ENCODE measurements around the gene HS3ST4.
"Not testable (repeated sequence)": the region's sequence is repeated elsewhere in the genome, so short reads cannot be mapped to it uniquely, and the experiment has no call there.

The HS3ST4 gene

GRCh38 chr16:25750488-25751216 is 58.9 kb downstream of the HS3ST4 start:
- TF ChIP-seq, protein P1, sequence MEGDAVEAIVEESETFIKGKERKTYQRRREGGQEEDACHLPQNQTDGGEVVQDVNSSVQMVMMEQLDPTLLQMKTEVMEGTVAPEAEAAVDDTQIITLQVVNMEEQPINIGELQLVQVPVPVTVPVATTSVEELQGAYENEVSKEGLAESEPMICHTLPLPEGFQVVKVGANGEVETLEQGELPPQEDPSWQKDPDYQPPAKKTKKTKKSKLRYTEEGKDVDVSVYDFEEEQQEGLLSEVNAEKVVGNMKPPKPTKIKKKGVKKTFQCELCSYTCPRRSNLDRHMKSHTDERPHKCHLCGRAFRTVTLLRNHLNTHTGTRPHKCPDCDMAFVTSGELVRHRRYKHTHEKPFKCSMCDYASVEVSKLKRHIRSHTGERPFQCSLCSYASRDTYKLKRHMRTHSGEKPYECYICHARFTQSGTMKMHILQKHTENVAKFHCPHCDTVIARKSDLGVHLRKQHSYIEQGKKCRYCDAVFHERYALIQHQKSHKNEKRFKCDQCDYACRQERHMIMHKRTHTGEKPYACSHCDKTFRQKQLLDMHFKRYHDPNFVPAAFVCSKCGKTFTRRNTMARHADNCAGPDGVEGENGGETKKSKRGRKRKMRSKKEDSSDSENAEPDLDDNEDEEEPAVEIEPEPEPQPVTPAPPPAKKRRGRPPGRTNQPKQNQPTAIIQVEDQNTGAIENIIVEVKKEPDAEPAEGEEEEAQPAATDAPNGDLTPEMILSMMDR (IDR thresholded peaks at IDR 0.05) = no peak
- intact Hi-C loops (cut with DNase I; ENCODE audit: low total_unique reads) = no loop called here
- H3K27me3 ChIP-seq = no peaks in the 10 kb centered on the region
- no peaks in the 10 kb centered on the region for H3K4me1 ChIP-seq
- H3K9me3 ChIP-seq = no peaks in the 10 kb centered on the region
- no peaks in the 10 kb centered on the region for H3K36me3 ChIP-seq
- H3K4me3 ChIP-seq = no peak overlapping the region
- no peak for DNase-seq
- no peak overlapping the region for H3K27ac ChIP-seq

- H3K27ac ChIP-seq = no peak overlapping the region
- no peaks in the 10 kb centered on the region for H3K9me3 ChIP-seq
- no peaks in the 10 kb centered on the region for H3K36me3 ChIP-seq
- H3K27me3 ChIP-seq = no peaks in the 10 kb centered on the region
- H3K4me3 ChIP-seq = no peak overlapping the region
- intact Hi-C loops (cut with DNase I; ENCODE audit: low total_unique reads) = no loop called here
- H3K4me1 ChIP-seq = no peaks in the 10 kb centered on the region
- TF ChIP-seq, protein P1 (IDR thresholded peaks at IDR 0.05) = no peak
- DNase-seq = no peak
These were observed 59.6 kb downstream of the HS3ST4 start for GRCh38 chr16:25751230-25751835.

DNA sequence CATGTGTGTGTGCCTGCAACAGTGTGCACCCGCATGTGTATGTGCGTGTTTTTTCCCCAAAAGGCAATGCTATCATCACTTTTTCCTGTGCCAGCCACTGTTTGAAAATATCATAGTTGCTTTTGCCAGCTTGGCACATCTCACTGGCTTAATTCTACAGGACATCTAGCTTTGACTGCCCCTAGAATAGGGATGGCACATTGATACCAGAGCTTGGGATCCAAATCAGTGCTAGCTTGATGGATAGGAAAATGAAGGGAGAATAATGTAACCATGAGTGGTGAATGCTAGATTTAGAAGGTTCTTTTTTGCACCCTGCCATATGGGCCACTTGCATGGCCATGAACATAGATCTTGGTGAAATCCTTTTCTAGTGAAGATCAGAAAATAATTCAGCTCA is 72.7 kb downstream of the HS3ST4 start:
- no peaks in the 10 kb centered on the region for H3K36me3 ChIP-seq
- H3K9me3 ChIP-seq = no peaks in the 10 kb centered on the region
- no peak for DNase-seq
- no peak overlapping the region for H3K27ac ChIP-seq
- H3K4me3 ChIP-seq = no peak overlapping the region
- no peaks in the 10 kb centered on the region for H3K27me3 ChIP-seq
- intact Hi-C loops (cut with DNase I; ENCODE audit: low total_unique reads) = no loop called here
- H3K4me1 ChIP-seq = no peaks in the 10 kb centered on the region
- TF ChIP-seq, protein P1 (IDR thresholded peaks at IDR 0.05) = no peak

DNA sequence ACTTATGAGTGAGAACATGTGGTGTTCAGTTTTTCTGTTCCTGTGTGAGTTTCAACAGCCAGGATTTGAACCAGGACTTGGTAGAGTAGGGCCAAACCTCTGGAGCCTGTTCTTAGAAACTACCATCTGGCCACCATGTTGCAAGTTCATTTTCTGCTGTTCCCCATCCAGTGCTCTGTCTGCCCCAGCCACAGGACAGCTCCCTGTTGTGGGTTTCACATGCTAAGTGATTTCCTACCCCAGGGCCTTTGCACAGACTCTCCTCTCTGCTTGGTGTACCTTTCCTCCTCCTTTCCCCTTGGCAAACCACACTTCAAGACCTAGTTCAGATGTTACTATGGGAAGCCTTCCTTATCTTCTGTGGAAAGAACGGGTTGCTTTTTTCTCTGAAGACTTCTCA is 79.5 kb downstream of the HS3ST4 start:
- Histone ChIP-seq H3K4me1 (no peaks in the 10 kb centered on the region), H3K36me3 (no peaks in the 10 kb centered on the region), H3K4me3 (no peak overlapping the region), H3K9me3 (no peaks in the 10 kb centered on the region), H3K27ac (no peak overlapping the region), H3K27me3 (no peaks in the 10 kb centered on the region)
- intact Hi-C loops (cut with DNase I; ENCODE audit: low total_unique reads) = no loop called here
- TF ChIP-seq, protein P1 (IDR thresholded peaks at IDR 0.05) = no peak
- no peak for DNase-seq

DNA sequence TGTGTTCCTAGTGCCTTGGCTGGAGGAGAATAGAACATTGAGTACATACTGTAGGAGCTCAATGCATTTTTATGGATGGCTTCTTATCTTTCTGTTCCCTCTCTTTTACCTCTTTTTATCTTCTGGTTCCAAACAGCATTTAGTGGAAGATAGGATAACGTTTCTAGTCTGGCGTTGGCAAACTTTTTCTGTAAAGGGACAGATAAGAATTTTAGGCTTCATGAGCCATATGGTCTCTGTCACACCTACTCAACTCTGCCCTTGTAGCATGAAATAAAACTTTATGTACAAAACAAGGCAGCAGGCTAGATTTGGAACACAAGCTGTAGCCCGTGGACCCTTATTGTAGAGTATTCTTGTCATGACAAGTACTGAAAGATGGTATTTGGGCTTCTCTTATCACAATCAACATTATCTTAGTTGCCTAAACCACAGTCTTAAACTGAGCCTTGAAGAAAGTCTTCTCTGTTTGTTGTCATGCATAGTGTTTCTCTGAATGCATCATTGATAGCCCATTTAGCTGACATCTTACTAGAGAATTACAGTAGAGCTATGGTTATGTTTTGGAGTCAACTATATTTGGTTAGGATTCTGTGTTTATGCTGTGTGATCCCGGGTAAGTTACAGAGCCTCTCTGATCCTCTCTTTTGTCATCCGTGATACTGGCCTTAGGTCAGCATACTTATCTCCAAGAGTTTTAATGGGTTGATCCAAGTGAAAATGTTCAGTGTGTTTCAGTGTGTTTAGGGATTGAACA is 80.2 kb downstream of the HS3ST4 start:
- no peaks in the 10 kb centered on the region for H3K4me1 ChIP-seq
- TF ChIP-seq, protein P1 (IDR thresholded peaks at IDR 0.05) = no peak
- H3K4me3 ChIP-seq = no peak overlapping the region
- no peak overlapping the region for H3K27ac ChIP-seq
- no peaks in the 10 kb centered on the region for H3K27me3 ChIP-seq
- no peaks in the 10 kb centered on the region for H3K36me3 ChIP-seq
- no peak for DNase-seq
- intact Hi-C loops (cut with DNase I; ENCODE audit: low total_unique reads) = no loop called here
- H3K9me3 ChIP-seq = no peaks in the 10 kb centered on the region

- H3K27ac ChIP-seq; H3K36me3 ChIP-seq; DNase-seq; H3K4me3 ChIP-seq; intact Hi-C loops (cut with DNase I; ENCODE audit: low total_unique reads); H3K9me3 ChIP-seq; H3K4me1 ChIP-seq; H3K27me3 ChIP-seq: not testable (repeated sequence)
These were observed 84.5 kb downstream of the HS3ST4 start for GRCh38 chr16:25776214-25776613.

Measured in tibial artery (tissue), 4 donors.